Cardiac muscle cell (in vitro differentiated cells and primary cell): ENCODE data around the gene PLA2G1B. TPM values are rescaled to one million over a fixed set of nuclear protein-coding genes. Genes with fewer than 3 reads are reported as not detected.

ENCODE experiments used
- DNase-seq, 2 donors: peaks; one replicate each; pipeline versions ENCODE4 v3.0.0 to v3.0.0-alpha.2; 2010 to 2017; ENCODE audit warnings: low read depth in 1 of 2, low spot score in 1 of 2
- H3K27ac ChIP-seq: fragments of 200-600 bp; sonication (generic); 2 replicates; pipeline ENCODE4 v1.5.1; 2016
- H3K27me3 ChIP-seq: fragments of 200-600 bp; sonication (generic); 2 replicates; pipeline ENCODE4 v1.6.0; 2016; ENCODE audit warnings: control low read depth
- H3K36me3 ChIP-seq: fragments of 200-600 bp; sonication (generic); 2 replicates; pipeline ENCODE4 v1.5.1; 2016; ENCODE audit warnings: control low read depth
- H3K4me1 ChIP-seq: fragments of 200-600 bp; sonication (generic); 2 replicates; pipeline ENCODE4 v1.8.1; 2017; ENCODE audit warnings: low read depth, mild to moderate bottlenecking, mixed run types
- H3K4me3 ChIP-seq: fragments of 200-600 bp; sonication (generic); 2 replicates; pipeline ENCODE4 v1.5.1; 2016; ENCODE audit warnings: mild to moderate bottlenecking
- H3K9me3 ChIP-seq: fragments of 200-600 bp; sonication (generic); 2 replicates; pipeline ENCODE4 v1.5.1; 2017; ENCODE audit warnings: low read depth, mild to moderate bottlenecking, control low read depth
- polyA plus RNA-seq: library from polyadenylated mRNA; unstranded; fragments of >200 nt; fragmentation: Nextera tagmentation; extraction: Ambion mirVana; gene quantifications from 2 replicates; pipeline ENCODE4 v1.2.1, GENCODE V29; 2016
- total RNA-seq: library from RNA; depleted of rRNA; stranded (reverse); fragments of >200 nt; gene quantifications from 2 replicates; pipeline ENCODE4 v1.2.3, GENCODE V29; 2016
- TF ChIP-seq, protein P1 (sequence below): IDR thresholded peaks from 2 replicates; pipeline ENCODE4 v1.5.1; 2012; ENCODE audit warnings: low read depth, mild to moderate bottlenecking, low read length

Gene PLA2G1B
- total and polyA plus RNA-seq, 2 experiments from 2014 or later: not detected

GRCh38 chr12:120350576-120351350, 23.2 kb upstream of the PLA2G1B start:
- H3K27me3 ChIP-seq: no peaks in the 10 kb centered on the region
- H3K36me3 ChIP-seq: peaks cover 30% of the 10 kb centered on the region
- TF ChIP-seq, protein P1, sequence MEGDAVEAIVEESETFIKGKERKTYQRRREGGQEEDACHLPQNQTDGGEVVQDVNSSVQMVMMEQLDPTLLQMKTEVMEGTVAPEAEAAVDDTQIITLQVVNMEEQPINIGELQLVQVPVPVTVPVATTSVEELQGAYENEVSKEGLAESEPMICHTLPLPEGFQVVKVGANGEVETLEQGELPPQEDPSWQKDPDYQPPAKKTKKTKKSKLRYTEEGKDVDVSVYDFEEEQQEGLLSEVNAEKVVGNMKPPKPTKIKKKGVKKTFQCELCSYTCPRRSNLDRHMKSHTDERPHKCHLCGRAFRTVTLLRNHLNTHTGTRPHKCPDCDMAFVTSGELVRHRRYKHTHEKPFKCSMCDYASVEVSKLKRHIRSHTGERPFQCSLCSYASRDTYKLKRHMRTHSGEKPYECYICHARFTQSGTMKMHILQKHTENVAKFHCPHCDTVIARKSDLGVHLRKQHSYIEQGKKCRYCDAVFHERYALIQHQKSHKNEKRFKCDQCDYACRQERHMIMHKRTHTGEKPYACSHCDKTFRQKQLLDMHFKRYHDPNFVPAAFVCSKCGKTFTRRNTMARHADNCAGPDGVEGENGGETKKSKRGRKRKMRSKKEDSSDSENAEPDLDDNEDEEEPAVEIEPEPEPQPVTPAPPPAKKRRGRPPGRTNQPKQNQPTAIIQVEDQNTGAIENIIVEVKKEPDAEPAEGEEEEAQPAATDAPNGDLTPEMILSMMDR: no peak
- H3K4me3 ChIP-seq: no peak overlapping the region
- no peak overlapping the region for H3K27ac ChIP-seq
- DNase-seq: no peak
- H3K9me3 ChIP-seq: no peaks in the 10 kb centered on the region
- no peaks in the 10 kb centered on the region for H3K4me1 ChIP-seq

DNA sequence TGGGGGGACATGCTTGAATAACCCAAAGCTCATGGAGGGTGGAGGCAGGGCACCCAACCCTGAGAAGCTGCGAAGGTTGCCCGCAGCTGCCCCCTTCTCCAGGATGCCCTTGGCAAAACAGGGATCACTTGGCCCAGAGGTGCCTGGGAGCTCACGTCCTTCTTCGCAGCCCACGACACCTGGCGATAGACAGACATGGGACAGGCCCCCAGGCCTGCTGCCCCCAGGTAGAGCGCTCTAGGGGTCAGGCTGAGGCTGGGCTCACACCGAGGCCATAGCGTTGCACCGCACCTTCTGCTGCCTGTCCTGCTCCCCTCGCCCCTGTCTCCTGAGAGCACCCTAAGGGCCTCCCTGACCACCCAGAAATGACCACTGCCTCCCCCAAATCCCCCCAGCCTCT, 20.2 kb upstream of the PLA2G1B start:
- TF ChIP-seq, protein P1: no peak
- Histone ChIP-seq H3K36me3 (peaks cover 32% of the 10 kb centered on the region), H3K9me3 (no peaks in the 10 kb centered on the region), H3K4me1 (no peaks in the 10 kb centered on the region), H3K4me3 (no peak overlapping the region), H3K27ac (no peak overlapping the region), H3K27me3 (no peaks in the 10 kb centered on the region)
- no peak for DNase-seq

DNA sequence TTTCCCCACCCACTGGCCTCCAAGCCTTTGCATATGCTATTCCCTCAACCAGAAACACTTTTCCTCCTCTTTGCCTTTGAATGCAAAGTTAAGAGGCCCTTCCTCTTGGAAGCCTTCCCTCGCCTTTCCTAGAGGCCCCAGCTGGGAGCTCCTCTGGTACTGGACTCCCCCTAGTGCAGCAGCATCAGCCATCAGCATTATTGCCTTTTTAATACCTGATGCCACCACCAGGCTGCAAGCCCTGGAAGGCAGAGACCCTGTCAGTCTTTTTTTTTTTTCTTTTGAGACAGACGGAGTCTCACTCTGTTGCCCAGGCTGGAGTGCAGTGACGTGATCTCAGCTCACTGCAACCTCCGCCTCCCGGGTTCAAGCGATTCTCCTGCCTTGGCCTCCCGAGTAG, 19.1 kb upstream of the PLA2G1B start:
- no peaks in the 10 kb centered on the region for H3K9me3 ChIP-seq
- no peaks in the 10 kb centered on the region for H3K27me3 ChIP-seq
- TF ChIP-seq, protein P1: no peak
- no peak overlapping the region for H3K27ac ChIP-seq
- peaks cover 28% of the 10 kb centered on the region for H3K36me3 ChIP-seq
- no peaks in the 10 kb centered on the region for H3K4me1 ChIP-seq
- no peak overlapping the region for H3K4me3 ChIP-seq
- DNase-seq: no peak

DNA sequence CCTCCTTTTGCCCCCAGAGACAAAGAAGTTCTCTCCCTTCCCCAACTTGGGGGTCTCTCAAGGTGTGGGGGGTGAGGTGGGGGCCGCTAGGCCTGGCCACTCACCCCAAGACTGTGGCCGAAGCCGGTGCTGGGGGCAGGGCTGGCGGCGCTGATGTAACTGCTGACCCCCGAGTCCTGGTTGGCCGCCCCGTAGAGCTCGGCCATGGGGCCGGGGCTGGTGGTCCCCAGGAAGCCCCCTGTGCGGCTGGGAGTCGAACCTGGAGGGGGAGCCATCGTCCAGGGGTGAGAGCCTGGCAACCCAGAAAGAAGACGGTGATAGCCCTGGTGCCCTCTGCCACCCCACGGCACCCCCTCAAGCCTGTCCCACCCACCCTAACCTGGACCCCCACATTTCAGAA, 18.5 kb upstream of the PLA2G1B start:
- H3K27ac ChIP-seq: no peak overlapping the region
- no peak overlapping the region for H3K4me3 ChIP-seq
- H3K36me3 ChIP-seq: peaks cover 26% of the 10 kb centered on the region
- no peaks in the 10 kb centered on the region for H3K27me3 ChIP-seq
- H3K4me1 ChIP-seq: no peaks in the 10 kb centered on the region
- TF ChIP-seq, protein P1: no peak
- DNase-seq: no peak
- no peaks in the 10 kb centered on the region for H3K9me3 ChIP-seq

GRCh38 chr12:120343692-120344091, 16.1 kb upstream of the PLA2G1B start:
- TF ChIP-seq, protein P1: no peak
- Histone ChIP-seq H3K27ac (no peak overlapping the region), H3K9me3 (no peaks in the 10 kb centered on the region), H3K27me3 (no peaks in the 10 kb centered on the region), H3K4me3 (no peak overlapping the region), H3K4me1 (no peaks in the 10 kb centered on the region), H3K36me3 (peaks cover 22% of the 10 kb centered on the region)
- DNase-seq: no peak
